Measurements from ENCODE around the gene CFAP221.

Gene CFAP221

GRCh38 chr2:119625226-119625625, 81.0 kb downstream of the CFAP221 start:
- no peak for DNase-seq (ENCODE audit: low read depth, low spot score)

GRCh38 chr2:119629323-119629825, 85.1 kb downstream of the CFAP221 start:
- Histone ChIP-seq H3K4me1 (ENCODE audit: insufficient read depth, insufficient read length) (no peaks in the 10 kb centered on the region), H3K4me3 (ENCODE audit: insufficient read length, low read depth) (no peak overlapping the region), H3K27me3 (ENCODE audit: insufficient read depth, insufficient read length) (no peaks in the 10 kb centered on the region), H3K36me3 (ENCODE audit: insufficient read depth, insufficient read length, low read length) (no peaks in the 10 kb centered on the region), H3K9me3 (ENCODE audit: insufficient read depth, low read length) (no peaks in the 10 kb centered on the region), H3K9ac (ENCODE audit: insufficient read length, low read depth) (no peak overlapping the region)
- TF ChIP-seq ZNF274 (IDR thresholded peaks at IDR 0.05; ENCODE audit: low read depth, low read length), result no peak
- TF ChIP-seq SUZ12 (IDR thresholded peaks at IDR 0.05; ENCODE audit: extremely low read depth, insufficient read depth, insufficient read length), result no peak
- TF ChIP-seq YY1 (IDR thresholded peaks at IDR 0.05; ENCODE audit: insufficient read depth, insufficient read length), result no peak
- no peak for DNase-seq (ENCODE audit: low read depth, low spot score)

More at GRCh38 chr2:119625226-119625625, 81.0 kb downstream of the CFAP221 start:
- Histone ChIP-seq H3K4me1 (ENCODE audit: insufficient read depth, insufficient read length) (no peaks in the 10 kb centered on the region), H3K36me3 (ENCODE audit: insufficient read depth, insufficient read length, low read length) (no peaks in the 10 kb centered on the region), H3K9ac (ENCODE audit: insufficient read length, low read depth) (no peak overlapping the region), H3K9me3 (ENCODE audit: insufficient read depth, low read length) (no peaks in the 10 kb centered on the region), H3K4me3 (ENCODE audit: insufficient read length, low read depth) (no peak overlapping the region), H3K27me3 (ENCODE audit: insufficient read depth, insufficient read length) (no peaks in the 10 kb centered on the region)
- TF ChIP-seq YY1 (IDR thresholded peaks at IDR 0.05; ENCODE audit: insufficient read depth, insufficient read length), result no peak
- no peak for TF ChIP-seq SUZ12 (IDR thresholded peaks at IDR 0.05; ENCODE audit: extremely low read depth, insufficient read depth, insufficient read length)
- TF ChIP-seq ZNF274 (IDR thresholded peaks at IDR 0.05; ENCODE audit: low read depth, low read length), result no peak

GRCh38 chr2:119630121-119630520, 85.9 kb downstream of the CFAP221 start:
- no peak for TF ChIP-seq SUZ12 (IDR thresholded peaks at IDR 0.05; ENCODE audit: extremely low read depth, insufficient read depth, insufficient read length)
- no peak for TF ChIP-seq ZNF274 (IDR thresholded peaks at IDR 0.05; ENCODE audit: low read depth, low read length)
- TF ChIP-seq YY1 (IDR thresholded peaks at IDR 0.05; ENCODE audit: insufficient read depth, insufficient read length), result no peak
- Histone ChIP-seq H3K4me1 (ENCODE audit: insufficient read depth, insufficient read length) (no peaks in the 10 kb centered on the region), H3K27me3 (ENCODE audit: insufficient read depth, insufficient read length) (no peaks in the 10 kb centered on the region), H3K4me3 (ENCODE audit: insufficient read length, low read depth) (no peak overlapping the region), H3K9ac (ENCODE audit: insufficient read length, low read depth) (no peak overlapping the region), H3K36me3 (ENCODE audit: insufficient read depth, insufficient read length, low read length) (no peaks in the 10 kb centered on the region), H3K9me3 (ENCODE audit: insufficient read depth, low read length) (no peaks in the 10 kb centered on the region)
- no peak for DNase-seq (ENCODE audit: low read depth, low spot score)

- Histone ChIP-seq H3K4me3 (ENCODE audit: insufficient read length, low read depth) (no peak overlapping the region), H3K9me3 (ENCODE audit: insufficient read depth, low read length) (no peaks in the 10 kb centered on the region), H3K27me3 (ENCODE audit: insufficient read depth, insufficient read length) (peaks cover 15% of the 10 kb centered on the region), H3K9ac (ENCODE audit: insufficient read length, low read depth) (no peak overlapping the region), H3K4me1 (ENCODE audit: insufficient read depth, insufficient read length) (peaks cover 10% of the 10 kb centered on the region), H3K36me3 (ENCODE audit: insufficient read depth, insufficient read length, low read length) (no peaks in the 10 kb centered on the region)
- TF ChIP-seq SUZ12 (IDR thresholded peaks at IDR 0.05; ENCODE audit: extremely low read depth, insufficient read depth, insufficient read length) (no peak), ZNF274 (IDR thresholded peaks at IDR 0.05; ENCODE audit: low read depth, low read length) (no peak), YY1 (IDR thresholded peaks at IDR 0.05; ENCODE audit: insufficient read depth, insufficient read length) (no peak)
- DNase-seq (ENCODE audit: low read depth, low spot score), result no peak
These were observed 93.1 kb downstream of the CFAP221 start for GRCh38 chr2:119637371-119637770.

GRCh38 chr2:119638246-119638645, 94.0 kb downstream of the CFAP221 start:
- H3K9ac ChIP-seq (ENCODE audit: insufficient read length, low read depth), result no peak overlapping the region
- peaks cover 10% of the 10 kb centered on the region for H3K4me1 ChIP-seq (ENCODE audit: insufficient read depth, insufficient read length)
- H3K9me3 ChIP-seq (ENCODE audit: insufficient read depth, low read length), result no peaks in the 10 kb centered on the region
- no peaks in the 10 kb centered on the region for H3K36me3 ChIP-seq (ENCODE audit: insufficient read depth, insufficient read length, low read length)
- no peak for DNase-seq (ENCODE audit: low read depth, low spot score)
- TF ChIP-seq YY1 (IDR thresholded peaks at IDR 0.05; ENCODE audit: insufficient read depth, insufficient read length), result no peak
- TF ChIP-seq ZNF274 (IDR thresholded peaks at IDR 0.05; ENCODE audit: low read depth, low read length), result no peak
- no peak for TF ChIP-seq SUZ12 (IDR thresholded peaks at IDR 0.05; ENCODE audit: extremely low read depth, insufficient read depth, insufficient read length)
- no peak overlapping the region for H3K4me3 ChIP-seq (ENCODE audit: insufficient read length, low read depth)
- peaks cover 15% of the 10 kb centered on the region for H3K27me3 ChIP-seq (ENCODE audit: insufficient read depth, insufficient read length)

GRCh38 chr2:119638685-119639554, 94.7 kb downstream of the CFAP221 start:
- peaks cover 15% of the 10 kb centered on the region for H3K27me3 ChIP-seq (ENCODE audit: insufficient read depth, insufficient read length)
- no peak overlapping the region for H3K9ac ChIP-seq (ENCODE audit: insufficient read length, low read depth)
- peak; percentile 13 for DNase-seq (ENCODE audit: low read depth, low spot score)
- H3K36me3 ChIP-seq (ENCODE audit: insufficient read depth, insufficient read length, low read length), result no peaks in the 10 kb centered on the region
- H3K4me1 ChIP-seq (ENCODE audit: insufficient read depth, insufficient read length), result peaks cover 10% of the 10 kb centered on the region
- no peak overlapping the region for H3K4me3 ChIP-seq (ENCODE audit: insufficient read length, low read depth)
- H3K9me3 ChIP-seq (ENCODE audit: insufficient read depth, low read length), result no peaks in the 10 kb centered on the region
- no peak for TF ChIP-seq ZNF274 (IDR thresholded peaks at IDR 0.05; ENCODE audit: low read depth, low read length)
- TF ChIP-seq YY1 (IDR thresholded peaks at IDR 0.05; ENCODE audit: insufficient read depth, insufficient read length), result no peak
- no peak for TF ChIP-seq SUZ12 (IDR thresholded peaks at IDR 0.05; ENCODE audit: extremely low read depth, insufficient read depth, insufficient read length)

GRCh38 chr2:119641562-119642258, 97.5 kb downstream of the CFAP221 start:
- H3K4me1 ChIP-seq (ENCODE audit: insufficient read depth, insufficient read length), result peaks cover 10% of the 10 kb centered on the region
- TF ChIP-seq SUZ12 (IDR thresholded peaks at IDR 0.05; ENCODE audit: extremely low read depth, insufficient read depth, insufficient read length) (no peak), YY1 (IDR thresholded peaks at IDR 0.05; ENCODE audit: insufficient read depth, insufficient read length) (no peak), ZNF274 (IDR thresholded peaks at IDR 0.05; ENCODE audit: low read depth, low read length) (no peak)
- H3K36me3 ChIP-seq (ENCODE audit: insufficient read depth, insufficient read length, low read length), result no peaks in the 10 kb centered on the region
- H3K27me3 ChIP-seq (ENCODE audit: insufficient read depth, insufficient read length), result peaks cover 15% of the 10 kb centered on the region
- no peaks in the 10 kb centered on the region for H3K9me3 ChIP-seq (ENCODE audit: insufficient read depth, low read length)
- no peak overlapping the region for H3K9ac ChIP-seq (ENCODE audit: insufficient read length, low read depth)
- no peak overlapping the region for H3K4me3 ChIP-seq (ENCODE audit: insufficient read length, low read depth)
- DNase-seq (ENCODE audit: low read depth, low spot score), result peak; percentile 83

Data from NT2/D1 (cell line).